Right lobe of liver (tissue), 4 donors: ENCODE data around the gene PIMREG.

Source experiments
- POLR2A ChIP-seq: fragments of 450-650 bp; IDR thresholded peaks from one replicate; pipeline ENCODE4 v1.6.1; 2017; ENCODE audit warnings: antibody characterized with exemption, mild to moderate bottlenecking
- TF ChIP-seq, protein P1 (sequence below), 4 donors: fragments of 200-600 bp in 3 of 4; fragments of 450-650 bp in 1 of 4; IDR thresholded peaks; one replicate each; pipeline versions ENCODE4 v1.5.1 to v1.8.0; 2016 to 2022; ENCODE audit warnings: antibody characterized with exemption in 4 of 4, mild to moderate bottlenecking in 2 of 4
- donor health status: DM: no; HTN: no; CAD: no.
- donor health status: DM: no; HTN: no; CAD: no.
- donor health status: DM: no; HTN: yes; CAD: no.

DNA sequence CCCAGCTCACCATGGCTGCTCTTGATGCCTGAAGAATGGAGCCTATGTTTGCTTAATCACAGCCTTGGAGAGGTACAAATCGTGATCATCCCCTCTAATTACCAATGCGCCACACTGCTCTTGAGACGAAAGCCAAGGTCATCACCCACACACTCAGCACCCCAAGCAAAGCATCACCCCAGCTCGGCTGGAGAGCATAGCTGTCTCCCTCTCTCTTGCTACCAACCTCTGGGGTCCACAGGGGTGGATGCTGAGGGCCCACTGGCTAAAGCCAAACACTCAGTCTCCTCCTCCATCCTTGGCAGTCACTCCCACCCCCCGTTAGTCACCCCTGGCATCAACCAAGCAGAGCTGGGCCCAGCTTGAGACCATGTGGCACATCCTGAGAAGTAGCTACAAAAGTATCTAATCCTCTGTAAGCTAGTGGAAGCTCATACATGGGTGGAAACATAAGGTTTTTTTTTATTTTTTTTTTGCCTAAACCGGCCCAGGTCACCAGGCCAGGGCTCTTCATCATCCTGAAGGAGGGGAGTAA is 44.8 kb downstream of the PIMREG start:
- no peak for TF ChIP-seq POLR2A
- TF ChIP-seq, protein P1, sequence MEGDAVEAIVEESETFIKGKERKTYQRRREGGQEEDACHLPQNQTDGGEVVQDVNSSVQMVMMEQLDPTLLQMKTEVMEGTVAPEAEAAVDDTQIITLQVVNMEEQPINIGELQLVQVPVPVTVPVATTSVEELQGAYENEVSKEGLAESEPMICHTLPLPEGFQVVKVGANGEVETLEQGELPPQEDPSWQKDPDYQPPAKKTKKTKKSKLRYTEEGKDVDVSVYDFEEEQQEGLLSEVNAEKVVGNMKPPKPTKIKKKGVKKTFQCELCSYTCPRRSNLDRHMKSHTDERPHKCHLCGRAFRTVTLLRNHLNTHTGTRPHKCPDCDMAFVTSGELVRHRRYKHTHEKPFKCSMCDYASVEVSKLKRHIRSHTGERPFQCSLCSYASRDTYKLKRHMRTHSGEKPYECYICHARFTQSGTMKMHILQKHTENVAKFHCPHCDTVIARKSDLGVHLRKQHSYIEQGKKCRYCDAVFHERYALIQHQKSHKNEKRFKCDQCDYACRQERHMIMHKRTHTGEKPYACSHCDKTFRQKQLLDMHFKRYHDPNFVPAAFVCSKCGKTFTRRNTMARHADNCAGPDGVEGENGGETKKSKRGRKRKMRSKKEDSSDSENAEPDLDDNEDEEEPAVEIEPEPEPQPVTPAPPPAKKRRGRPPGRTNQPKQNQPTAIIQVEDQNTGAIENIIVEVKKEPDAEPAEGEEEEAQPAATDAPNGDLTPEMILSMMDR (IDR thresholded peaks at IDR 0.05) = no peak
